ENCODE results near the gene NUDC. TPM values are rescaled to one million over a fixed set of nuclear protein-coding genes. Genes with fewer than 3 reads are reported as not detected.

Gene NUDC
- total RNA-seq, 2 donors from 2014 or later, result 65.4 to 66.3 TPM

DNA sequence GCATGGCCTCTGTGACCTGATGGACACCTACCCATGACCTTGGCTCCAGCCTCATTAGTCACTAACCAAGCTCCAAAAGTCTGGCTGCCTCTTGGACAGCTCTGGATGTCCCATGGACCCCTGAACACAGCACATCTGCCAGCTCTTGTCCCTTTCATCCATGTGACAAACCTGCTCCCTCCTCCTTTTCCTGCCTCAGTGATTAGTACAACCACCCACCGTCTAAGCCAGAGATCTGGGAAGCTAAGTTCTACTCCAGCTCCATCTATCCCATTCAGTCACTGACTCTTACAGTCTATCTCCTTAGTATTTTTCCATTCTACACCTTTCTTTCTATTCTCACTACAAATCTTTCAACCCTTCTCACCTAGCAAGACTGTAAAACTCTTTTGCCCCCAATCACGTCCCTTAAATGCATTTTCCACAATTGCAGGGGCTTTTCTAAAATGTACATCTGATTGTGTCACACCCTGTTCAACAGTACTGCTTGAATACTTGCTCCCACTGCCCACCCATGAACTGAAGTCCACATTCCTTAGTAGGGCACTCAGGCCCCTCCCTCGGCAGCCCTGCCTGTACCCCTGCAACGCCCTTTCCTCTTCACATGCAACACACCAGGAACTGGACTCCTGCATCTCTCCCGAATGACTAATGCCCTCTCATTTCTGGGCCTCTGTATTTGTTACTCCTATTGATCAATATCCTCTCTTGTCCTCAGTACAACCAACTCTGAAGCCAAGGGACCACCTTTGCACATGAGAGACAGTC is 38.7 kb upstream of the NUDC start:
- H3K4me1 ChIP-seq (replicated peaks), result peaks cover under 1% of the 10 kb centered on the region
- 85% methylated on average over 5 of the region's 5 CpGs for WGBS
- DNase-seq (ENCODE audit: low spot score), result no peak
- no peaks in the 10 kb centered on the region for H3K9me3 ChIP-seq
- peaks cover 5 to 41% of the 10 kb centered on the region in 2 donors for H3K36me3 ChIP-seq
- TF ChIP-seq POLR2AphosphoS5 (IDR thresholded peaks at IDR 0.05), result no peak
- no peak for TF ChIP-seq POLR2A (IDR thresholded peaks at IDR 0.05)
- TF ChIP-seq CTCF (IDR thresholded peaks at IDR 0.05), result no peak
- H3K27ac ChIP-seq, result no peak overlapping the region
- intact Hi-C loops (cut with DNase I), result no loop called here
- H3K27me3 ChIP-seq (replicated peaks; ENCODE audit: insufficient read depth), result no peaks in the 10 kb centered on the region
- no peak overlapping the region for H3K4me3 ChIP-seq

DNA sequence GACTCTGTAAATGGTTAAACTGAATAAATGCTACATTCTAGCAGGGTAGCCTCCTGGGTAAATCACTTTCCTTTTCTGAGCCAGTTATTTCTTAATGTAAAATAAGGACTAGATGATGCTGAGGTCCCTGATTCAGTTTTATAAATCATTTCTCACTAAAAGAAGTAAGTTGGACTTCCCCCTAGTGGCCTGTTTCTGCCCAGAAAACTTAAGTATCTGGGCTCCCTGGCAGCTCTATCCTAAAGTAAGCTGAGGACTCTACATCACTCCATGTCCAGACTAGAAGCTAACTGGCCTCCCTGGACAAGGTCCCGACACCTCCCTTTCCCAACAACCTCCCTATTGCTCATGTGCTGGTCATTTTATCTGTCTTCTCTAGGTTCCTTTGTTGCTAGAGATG is 34.4 kb upstream of the NUDC start:
- DNase-seq (ENCODE audit: low spot score), result no peak
- Histone ChIP-seq H3K4me1 (replicated peaks) (peaks cover 6% of the 10 kb centered on the region), H3K27ac (no peak overlapping the region), H3K27me3 (replicated peaks; ENCODE audit: insufficient read depth) (no peaks in the 10 kb centered on the region), H3K9me3 (no peaks in the 10 kb centered on the region), H3K36me3 (peaks cover 10 to 33% of the 10 kb centered on the region in 2 donors), H3K4me3 (no peak overlapping the region)
- TF ChIP-seq CTCF (IDR thresholded peaks at IDR 0.05) (peak in 1 of 4 experiments; percentile 21), POLR2AphosphoS5 (IDR thresholded peaks at IDR 0.05) (no peak)
- intact Hi-C loops (cut with DNase I), result no loop called here
- WGBS, result 85% methylated on average over 1 of the region's 1 CpG

DNA sequence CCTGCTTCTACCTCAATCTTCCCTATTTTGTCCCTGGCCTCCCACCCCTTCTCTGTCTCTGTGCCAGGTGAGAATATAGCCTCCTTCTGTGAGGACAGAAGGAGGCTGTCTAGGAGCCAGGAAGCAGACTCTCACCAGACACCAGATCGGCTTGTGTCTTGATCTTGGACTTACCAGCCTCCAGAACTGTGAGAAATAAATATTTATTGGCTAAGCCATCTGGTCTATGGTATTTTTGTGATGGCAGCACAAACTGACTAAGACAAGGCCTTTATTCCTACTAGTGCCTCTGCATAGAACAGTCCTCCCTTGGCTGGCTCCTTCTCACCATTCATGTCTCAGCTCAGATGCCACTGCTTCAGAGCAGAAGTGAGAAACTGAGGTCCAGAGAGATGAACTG is 33.3 kb upstream of the NUDC start:
- H3K36me3 ChIP-seq, result peaks cover 10 to 23% of the 10 kb centered on the region in 2 donors
- no peak overlapping the region for H3K4me3 ChIP-seq
- WGBS, result 100% methylated on average over 1 of the region's 1 CpG
- H3K27ac ChIP-seq, result no peak overlapping the region
- intact Hi-C loops (cut with DNase I), result no loop called here
- no peak for DNase-seq (ENCODE audit: low spot score)
- no peaks in the 10 kb centered on the region for H3K9me3 ChIP-seq
- no peak for TF ChIP-seq POLR2A (IDR thresholded peaks at IDR 0.05)
- peaks cover 6% of the 10 kb centered on the region for H3K4me1 ChIP-seq (replicated peaks)
- no peaks in the 10 kb centered on the region for H3K27me3 ChIP-seq (replicated peaks; ENCODE audit: insufficient read depth)

- peak; percentile 72 for DNase-seq (ENCODE audit: low spot score)
- Histone ChIP-seq H3K36me3 (peaks cover 14 to 18% of the 10 kb centered on the region in 2 donors), H3K27me3 (replicated peaks; ENCODE audit: insufficient read depth) (no peaks in the 10 kb centered on the region), H3K9me3 (no peaks in the 10 kb centered on the region), H3K4me3 (peak within 1 kb of the TSS; percentile 92 to 93), H3K4me1 (replicated peaks) (peaks cover 6% of the 10 kb centered on the region), H3K27ac (peak within 1 kb of the TSS; percentile 81 to 92)
- WGBS, result 2% methylated on average over 52 of the region's 89 CpGs
- TF ChIP-seq POLR2AphosphoS5 (IDR thresholded peaks at IDR 0.05) (peak; percentile 93), POLR2A (IDR thresholded peaks at IDR 0.05) (peak; percentile 65), CTCF (IDR thresholded peaks at IDR 0.05) (peak in 2 of 4 experiments; percentile 7)
- intact Hi-C loops (cut with DNase I), result no loop called here
Measured at GRCh38 chr1:26889551-26890466, 31.7 kb upstream of the NUDC start, which contains the start of gene GPN2. Gene GPN2 (minus strand): TSS chr1:26890283. CDS start chr1:26890096, 187 bp downstream.

GRCh38 chr1:26890467-26890796 is 31.1 kb upstream of the NUDC start:
- intact Hi-C loops (cut with DNase I), result no loop called here
- H3K4me1 ChIP-seq (replicated peaks), result peaks cover 6% of the 10 kb centered on the region
- no peak for DNase-seq (ENCODE audit: low spot score)
- peak overlapping the region; percentile 92 to 93 for H3K4me3 ChIP-seq
- peak overlapping the region; percentile 81 to 92 for H3K27ac ChIP-seq
- no peaks in the 10 kb centered on the region for H3K9me3 ChIP-seq
- peaks cover 8 to 11% of the 10 kb centered on the region in 2 donors for H3K36me3 ChIP-seq
- TF ChIP-seq POLR2A (IDR thresholded peaks at IDR 0.05) (no peak), POLR2AphosphoS5 (IDR thresholded peaks at IDR 0.05) (no peak), CTCF (IDR thresholded peaks at IDR 0.05) (no peak)
- 6% methylated on average over 12 of the region's 12 CpGs for WGBS
- no peaks in the 10 kb centered on the region for H3K27me3 ChIP-seq (replicated peaks; ENCODE audit: insufficient read depth)
